HG02571 (cell line): ENCODE measurements around the gene PKP3.
A peak's percentile ranks its signal among the peaks of the same experiment; 100 is the strongest.

ENCODE experiments used
- ATAC-seq: cut with Tn5 transposase; IDR thresholded peaks from one replicate; pipeline ENCODE4 v1.9.1; 2021; ENCODE audit warnings: mild to moderate bottlenecking, moderate library complexity; ENCODE audit not compliant: unreplicated experiment

Gene PKP3

GRCh38 chr11:441418-442274 is 47.6 kb downstream of the PKP3 start, which contains the start of gene ANO9:
TSS of gene ANO9 (minus strand) at chr11:442011. CDS start at chr11:441926, 85 bp downstream.
- ATAC-seq: no peak

GRCh38 chr11:442611-443081 is 48.6 kb downstream of the PKP3 start:
- ATAC-seq: no peak

- ATAC-seq: no peak
Observed at GRCh38 chr11:443542-444199, 49.7 kb downstream of the PKP3 start.

GRCh38 chr11:444396-445144 is 50.6 kb downstream of the PKP3 start:
- no peak for ATAC-seq

- no peak for ATAC-seq
Observed at GRCh38 chr11:445765-446588, 52.0 kb downstream of the PKP3 start.

GRCh38 chr11:446891-447290 is 52.9 kb downstream of the PKP3 start:
- ATAC-seq: no peak

GRCh38 chr11:447923-448731 is 54.1 kb downstream of the PKP3 start:
- ATAC-seq: no peak

GRCh38 chr11:449889-450808 is 56.1 kb downstream of the PKP3 start, which contains the start of gene PTDSS2:
TSS of gene PTDSS2 (plus strand) at chr11:450279. CDS start at chr11:450456, 177 bp downstream.
- peak; percentile 63 for ATAC-seq

GRCh38 chr11:450809-451451 is 56.9 kb downstream of the PKP3 start:
- ATAC-seq: peak; percentile 2

- no peak for ATAC-seq
Observed at GRCh38 chr11:451738-452137, 57.7 kb downstream of the PKP3 start.

- ATAC-seq: no peak
Observed at GRCh38 chr11:452203-452744, 58.3 kb downstream of the PKP3 start.

GRCh38 chr11:452916-453527 is 59.0 kb downstream of the PKP3 start:
- no peak for ATAC-seq

GRCh38 chr11:453564-453963 is 59.6 kb downstream of the PKP3 start:
- no peak for ATAC-seq

- no peak for ATAC-seq
Observed at GRCh38 chr11:454043-454442, 60.0 kb downstream of the PKP3 start.
